GM19035 (cell line): ENCODE measurements around the gene SOST.
"Not testable (repeated sequence)": the region's sequence is repeated elsewhere in the genome, so short reads cannot be mapped to it uniquely, and the experiment has no call there.

Source experiments
- ATAC-seq: cut with Tn5 transposase; IDR thresholded peaks from one replicate; pipeline ENCODE4 v1.9.1; 2021; ENCODE audit not compliant: unreplicated experiment

The SOST gene

GRCh38 chr17:43758497-43759174 lies at the start of gene SOST:
Gene SOST (minus strand): TSS chr17:43758791. CDS start chr17:43758741, 50 bp downstream.
- no peak for ATAC-seq

GRCh38 chr17:43808076-43808475 lies 49.5 kb upstream of the SOST start:
- no peak for ATAC-seq

- no peak for ATAC-seq
These were observed 46.5 kb upstream of the SOST start for GRCh38 chr17:43805117-43805516.

- no peak for ATAC-seq
These were observed 45.2 kb upstream of the SOST start for GRCh38 chr17:43803758-43804157.

GRCh38 chr17:43801844-43802243 lies 43.3 kb upstream of the SOST start:
- ATAC-seq, result no peak

GRCh38 chr17:43800736-43801135 lies 42.1 kb upstream of the SOST start:
- no peak for ATAC-seq

- no peak for ATAC-seq
These were observed 40.5 kb upstream of the SOST start for GRCh38 chr17:43799047-43799446.

GRCh38 chr17:43798024-43798423 lies 39.4 kb upstream of the SOST start:
- not testable (repeated sequence) for ATAC-seq

GRCh38 chr17:43792668-43793067 lies 34.1 kb upstream of the SOST start:
- not testable (repeated sequence) for ATAC-seq

- ATAC-seq, result no peak
These were observed 33.0 kb upstream of the SOST start for GRCh38 chr17:43791589-43791988.

GRCh38 chr17:43790311-43790940 lies 31.8 kb upstream of the SOST start:
- no peak for ATAC-seq

GRCh38 chr17:43789482-43789881 lies 30.9 kb upstream of the SOST start:
- ATAC-seq, result no peak

- no peak for ATAC-seq
These were observed 29.9 kb upstream of the SOST start for GRCh38 chr17:43788540-43788939.

GRCh38 chr17:43787728-43788127 lies 29.1 kb upstream of the SOST start:
- no peak for ATAC-seq

GRCh38 chr17:43784628-43785101 lies 26.1 kb upstream of the SOST start:
- no peak for ATAC-seq

GRCh38 chr17:43784068-43784467 lies 25.5 kb upstream of the SOST start:
- ATAC-seq, result no peak

GRCh38 chr17:43782913-43783680 lies 24.5 kb upstream of the SOST start:
- ATAC-seq, result no peak

GRCh38 chr17:43780135-43780534 lies 21.5 kb upstream of the SOST start, which contains the start of gene CFAP97D1:
Gene CFAP97D1 (plus strand): TSS chr17:43780435. CDS start chr17:43780463, 28 bp downstream.
- no peak for ATAC-seq

- no peak for ATAC-seq
These were observed 20.8 kb upstream of the SOST start for GRCh38 chr17:43779145-43780125.

- ATAC-seq, result peak; percentile 94
These were observed 19.9 kb upstream of the SOST start, which contains the start of gene DUSP3 for GRCh38 chr17:43778337-43779144. Gene DUSP3 (minus strand): TSS chr17:43778977. CDS start chr17:43778924, 53 bp downstream.
